Measurements from ENCODE around the gene TIMM22. TPM values are rescaled to one million over a fixed set of nuclear protein-coding genes. Genes with fewer than 3 reads are reported as not detected.

The TIMM22 gene
- polyA plus RNA-seq, 2 of the 4 experiments (the other 2 are of a cell fraction) = 15.8 to 21.3 TPM

DNA sequence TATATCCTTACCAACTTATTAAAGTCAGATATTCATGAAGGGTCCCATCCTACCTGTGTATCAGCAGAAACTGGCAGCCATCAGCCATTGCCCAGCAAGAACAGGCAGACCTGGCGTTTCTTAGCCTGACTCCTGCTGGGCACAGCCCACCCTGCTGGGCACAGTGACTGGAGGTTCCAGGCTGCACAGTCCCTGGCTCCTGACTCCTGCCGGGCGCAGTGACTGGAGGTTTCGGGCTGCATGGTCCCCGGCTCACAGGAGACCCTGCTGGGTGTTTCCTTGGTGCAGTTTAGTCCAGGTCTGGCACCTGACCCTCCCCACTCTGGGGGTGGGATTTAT lies 6.7 kb downstream of the TIMM22 start:
- no peaks in the 10 kb centered on the region for H3K9me3 ChIP-seq
- CTCF ChIA-PET = interaction anchor here (0.5 to 1.5 kb wide), 2 partner anchors 53 to 81 kb away, joined by 3 read pairs; no protein-coding TSS in a partner anchor
- WGBS (ENCODE audit: missing lambda C conversion rate) = 93% methylated on average over 5 of the region's 5 CpGs
- peak in 1 of 2 experiments; percentile 4; a peak in 1 of 6 replicates for ATAC-seq
- no peak overlapping the region for H3K27ac ChIP-seq
- POLR2A ChIA-PET = no interaction called here
- H3K4me1 ChIP-seq = peaks cover 4% of the 10 kb centered on the region; the same call in 2 of the 3 replicates
- H3K4me2 ChIP-seq = no peak overlapping the region
- no peak for FAIRE-seq
- H3K4me3 ChIP-seq = no peak overlapping the region
- DNase-seq (ENCODE audit: low read depth in 1 of 2, low spot score in 1 of 2) = no peak
- TF ChIP-seq CBX8 (IDR thresholded peaks at IDR 0.05) (no peak), CEBPB (IDR thresholded peaks at IDR 0.05) (no peak), JUN (IDR thresholded peaks at IDR 0.05) (no peak), NFE2L2 (conservative IDR thresholded peaks at IDR 0.05; ENCODE audit: low read length) (no peak)

DNA sequence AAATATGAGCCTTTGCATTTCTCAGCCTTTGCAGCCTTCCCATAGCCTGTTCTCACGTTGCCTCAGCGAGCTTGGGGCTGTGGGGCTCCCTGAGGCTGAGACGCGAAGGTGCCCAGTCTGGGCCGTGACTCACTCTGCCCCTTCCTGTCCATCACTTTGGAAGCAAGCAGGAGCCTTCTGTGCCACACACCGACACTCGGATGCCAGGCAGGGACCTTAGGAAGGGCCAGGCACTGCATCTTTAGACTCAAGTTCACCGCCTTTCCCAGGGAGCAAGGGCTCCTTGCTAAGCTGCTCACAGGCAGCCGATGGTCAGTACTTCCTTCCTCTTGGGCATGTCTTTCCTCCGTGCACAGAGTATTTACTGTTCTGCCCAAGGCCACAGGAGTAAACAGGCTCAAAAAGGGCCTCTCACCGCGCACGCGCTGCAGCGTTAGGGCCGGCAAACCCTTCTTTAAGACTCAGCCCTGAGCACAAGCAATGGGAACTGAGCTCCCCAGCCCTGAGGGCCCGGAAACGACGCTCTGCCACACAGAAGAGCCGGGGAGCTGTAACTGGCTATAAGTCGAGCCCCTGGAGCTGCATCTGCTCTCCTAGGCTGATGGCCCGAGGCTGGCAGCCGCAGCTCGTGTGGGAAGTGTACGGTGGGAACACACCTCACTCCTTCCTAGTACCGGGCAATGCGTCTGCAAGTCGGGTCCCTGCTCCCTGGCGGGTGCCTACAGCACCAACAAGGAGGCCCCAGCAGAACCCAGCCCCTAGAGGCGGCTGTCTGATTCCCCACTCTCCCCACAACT lies 7.2 kb downstream of the TIMM22 start:
- POLR2A ChIA-PET = no interaction called here
- no peak for DNase-seq (ENCODE audit: low read depth in 1 of 2, low spot score in 1 of 2)
- CTCF ChIA-PET = interaction anchor here (0.5 to 1.5 kb wide), 6 partner anchors 8 to 119 kb away, joined by 3 to 6 read pairs (median 4); partner anchors contain the start of gene TIMM22

DNA sequence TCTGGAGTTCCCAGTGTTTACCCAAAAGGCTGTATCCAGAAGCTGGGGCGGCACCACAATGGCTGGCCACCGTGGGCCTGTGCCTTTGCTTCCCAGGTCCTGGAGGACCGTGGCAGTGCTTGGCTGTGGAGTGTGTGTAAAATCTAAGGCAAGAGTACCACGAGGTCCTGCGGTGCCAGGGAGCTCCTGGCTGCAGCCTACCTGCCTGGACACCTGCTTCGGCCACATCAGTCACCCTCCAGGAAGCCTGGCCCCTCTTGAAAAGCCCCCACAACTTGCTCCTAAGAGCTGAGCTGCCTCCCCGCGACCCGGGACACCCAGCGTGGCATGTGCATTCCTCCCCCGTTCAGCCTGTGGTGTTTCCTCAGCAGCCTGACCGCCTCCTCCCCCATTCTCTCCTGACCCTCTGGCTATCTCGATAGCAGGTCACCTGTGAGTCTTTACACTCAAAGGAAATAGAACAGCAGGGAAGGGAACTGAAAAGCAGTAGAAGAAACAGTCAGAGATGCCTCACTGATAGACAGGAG lies 7.9 kb downstream of the TIMM22 start:
- DNase-seq (ENCODE audit: low read depth in 1 of 2, low spot score in 1 of 2) (no peak), FAIRE-seq (no peak), ATAC-seq (peak in 1 of 2 experiments; percentile 4; a peak in 1 of 6 replicates)
- Histone ChIP-seq H3K4me2 (no peak overlapping the region), H3K9me3 (no peaks in the 10 kb centered on the region), H3K4me1 (no peaks in the 10 kb centered on the region), H3K27ac (no peak overlapping the region), H3K4me3 (no peak overlapping the region)
- CTCF ChIA-PET = interaction anchor here (0.6 to 1.5 kb wide), 5 partner anchors 8 to 118 kb away, joined by 3 to 6 read pairs (median 4); partner anchors contain the start of gene TIMM22
- TF ChIP-seq MYC (IDR thresholded peaks at IDR 0.05; ENCODE audit: borderline replicate concordance, low read length) = no peak
- TF ChIP-seq, protein P1, sequence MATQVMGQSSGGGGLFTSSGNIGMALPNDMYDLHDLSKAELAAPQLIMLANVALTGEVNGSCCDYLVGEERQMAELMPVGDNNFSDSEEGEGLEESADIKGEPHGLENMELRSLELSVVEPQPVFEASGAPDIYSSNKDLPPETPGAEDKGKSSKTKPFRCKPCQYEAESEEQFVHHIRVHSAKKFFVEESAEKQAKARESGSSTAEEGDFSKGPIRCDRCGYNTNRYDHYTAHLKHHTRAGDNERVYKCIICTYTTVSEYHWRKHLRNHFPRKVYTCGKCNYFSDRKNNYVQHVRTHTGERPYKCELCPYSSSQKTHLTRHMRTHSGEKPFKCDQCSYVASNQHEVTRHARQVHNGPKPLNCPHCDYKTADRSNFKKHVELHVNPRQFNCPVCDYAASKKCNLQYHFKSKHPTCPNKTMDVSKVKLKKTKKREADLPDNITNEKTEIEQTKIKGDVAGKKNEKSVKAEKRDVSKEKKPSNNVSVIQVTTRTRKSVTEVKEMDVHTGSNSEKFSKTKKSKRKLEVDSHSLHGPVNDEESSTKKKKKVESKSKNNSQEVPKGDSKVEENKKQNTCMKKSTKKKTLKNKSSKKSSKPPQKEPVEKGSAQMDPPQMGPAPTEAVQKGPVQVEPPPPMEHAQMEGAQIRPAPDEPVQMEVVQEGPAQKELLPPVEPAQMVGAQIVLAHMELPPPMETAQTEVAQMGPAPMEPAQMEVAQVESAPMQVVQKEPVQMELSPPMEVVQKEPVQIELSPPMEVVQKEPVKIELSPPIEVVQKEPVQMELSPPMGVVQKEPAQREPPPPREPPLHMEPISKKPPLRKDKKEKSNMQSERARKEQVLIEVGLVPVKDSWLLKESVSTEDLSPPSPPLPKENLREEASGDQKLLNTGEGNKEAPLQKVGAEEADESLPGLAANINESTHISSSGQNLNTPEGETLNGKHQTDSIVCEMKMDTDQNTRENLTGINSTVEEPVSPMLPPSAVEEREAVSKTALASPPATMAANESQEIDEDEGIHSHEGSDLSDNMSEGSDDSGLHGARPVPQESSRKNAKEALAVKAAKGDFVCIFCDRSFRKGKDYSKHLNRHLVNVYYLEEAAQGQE (IDR thresholded peaks at IDR 0.05) = no peak
- TF ChIP-seq, protein P2, sequence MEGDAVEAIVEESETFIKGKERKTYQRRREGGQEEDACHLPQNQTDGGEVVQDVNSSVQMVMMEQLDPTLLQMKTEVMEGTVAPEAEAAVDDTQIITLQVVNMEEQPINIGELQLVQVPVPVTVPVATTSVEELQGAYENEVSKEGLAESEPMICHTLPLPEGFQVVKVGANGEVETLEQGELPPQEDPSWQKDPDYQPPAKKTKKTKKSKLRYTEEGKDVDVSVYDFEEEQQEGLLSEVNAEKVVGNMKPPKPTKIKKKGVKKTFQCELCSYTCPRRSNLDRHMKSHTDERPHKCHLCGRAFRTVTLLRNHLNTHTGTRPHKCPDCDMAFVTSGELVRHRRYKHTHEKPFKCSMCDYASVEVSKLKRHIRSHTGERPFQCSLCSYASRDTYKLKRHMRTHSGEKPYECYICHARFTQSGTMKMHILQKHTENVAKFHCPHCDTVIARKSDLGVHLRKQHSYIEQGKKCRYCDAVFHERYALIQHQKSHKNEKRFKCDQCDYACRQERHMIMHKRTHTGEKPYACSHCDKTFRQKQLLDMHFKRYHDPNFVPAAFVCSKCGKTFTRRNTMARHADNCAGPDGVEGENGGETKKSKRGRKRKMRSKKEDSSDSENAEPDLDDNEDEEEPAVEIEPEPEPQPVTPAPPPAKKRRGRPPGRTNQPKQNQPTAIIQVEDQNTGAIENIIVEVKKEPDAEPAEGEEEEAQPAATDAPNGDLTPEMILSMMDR (IDR thresholded peaks at IDR 0.05) = no peak
- no peak for TF ChIP-seq CBX2 (IDR thresholded peaks at IDR 0.05; ENCODE audit: borderline replicate concordance, low read depth)
- WGBS (ENCODE audit: missing lambda C conversion rate) = 83% methylated on average over 13 of the region's 13 CpGs
- POLR2A ChIA-PET = no interaction called here

More for the DNA sequence above, 7.2 kb downstream of the TIMM22 start:
- Histone ChIP-seq H3K9me3 (no peaks in the 10 kb centered on the region), H3K4me2 (no peak overlapping the region), H3K27ac (no peak overlapping the region), H3K4me3 (no peak overlapping the region), H3K4me1 (no peaks in the 10 kb centered on the region)
- ATAC-seq (peak in 1 of 2 experiments; percentile 11; a peak in 3 of 6 replicates), FAIRE-seq (no peak)
- 88% methylated on average over 30 of the region's 30 CpGs for WGBS (ENCODE audit: missing lambda C conversion rate)
- TF ChIP-seq RAD21 (conservative IDR thresholded peaks at IDR 0.05 in 1 of 2, IDR thresholded peaks at IDR 0.05 in 1 of 2) = no peak
- TF ChIP-seq, protein P3, sequence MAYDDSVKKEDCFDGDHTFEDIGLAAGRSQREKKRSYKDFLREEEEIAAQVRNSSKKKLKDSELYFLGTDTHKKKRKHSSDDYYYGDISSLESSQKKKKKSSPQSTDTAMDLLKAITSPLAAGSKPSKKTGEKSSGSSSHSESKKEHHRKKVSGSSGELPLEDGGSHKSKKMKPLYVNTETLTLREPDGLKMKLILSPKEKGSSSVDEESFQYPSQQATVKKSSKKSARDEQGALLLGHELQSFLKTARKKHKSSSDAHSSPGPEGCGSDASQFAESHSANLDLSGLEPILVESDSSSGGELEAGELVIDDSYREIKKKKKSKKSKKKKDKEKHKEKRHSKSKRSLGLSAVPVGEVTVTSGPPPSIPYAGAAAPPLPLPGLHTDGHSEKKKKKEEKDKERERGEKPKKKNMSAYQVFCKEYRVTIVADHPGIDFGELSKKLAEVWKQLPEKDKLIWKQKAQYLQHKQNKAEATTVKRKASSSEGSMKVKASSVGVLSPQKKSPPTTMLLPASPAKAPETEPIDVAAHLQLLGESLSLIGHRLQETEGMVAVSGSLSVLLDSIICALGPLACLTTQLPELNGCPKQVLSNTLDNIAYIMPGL (CRISPR knock-in tag; IDR thresholded peaks at IDR 0.05; ENCODE audit: borderline replicate concordance) = no peak
- TF ChIP-seq, protein P4, sequence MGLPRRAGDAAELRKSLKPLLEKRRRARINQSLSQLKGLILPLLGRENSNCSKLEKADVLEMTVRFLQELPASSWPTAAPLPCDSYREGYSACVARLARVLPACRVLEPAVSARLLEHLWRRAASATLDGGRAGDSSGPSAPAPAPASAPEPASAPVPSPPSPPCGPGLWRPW (IDR thresholded peaks at IDR 0.05) = no peak
- TF ChIP-seq MAFK (IDR thresholded peaks at IDR 0.05; ENCODE audit: partially characterized antibody) = no peak
- TF ChIP-seq POLR2AphosphoS2 (conservative IDR thresholded peaks at IDR 0.05; ENCODE audit: low read length) = no peak
- no peak for TF ChIP-seq RARB (CRISPR knock-in tag; IDR thresholded peaks at IDR 0.05)
- TF ChIP-seq PHF8 (IDR thresholded peaks at IDR 0.05; ENCODE audit: borderline replicate concordance, low read depth) = no peak
- TF ChIP-seq, protein P1 (IDR thresholded peaks at IDR 0.05) = no peak
- no peak for TF ChIP-seq TP53 (CRISPR knock-in tag; IDR thresholded peaks at IDR 0.05)
- TF ChIP-seq CBX2 (IDR thresholded peaks at IDR 0.05; ENCODE audit: borderline replicate concordance, low read depth) = no peak
- no peak for TF ChIP-seq RFX5 (IDR thresholded peaks at IDR 0.05)
- no peak for TF ChIP-seq BHLHE40 (IDR thresholded peaks at IDR 0.05; ENCODE audit: low read depth, low read length)
- TF ChIP-seq CBX8 (IDR thresholded peaks at IDR 0.05) = no peak
- no peak for TF ChIP-seq EHMT2 (IDR thresholded peaks at IDR 0.05; ENCODE audit: low read depth)
